Esophagus squamous epithelium (tissue), 4 donors: ENCODE data around the gene STXBP6.

Experiments used
- POLR2A ChIP-seq, 4 donors: fragments of 450-650 bp; IDR thresholded peaks; one replicate each; pipeline ENCODE4 v1.6.1; 2017; ENCODE audit warnings: antibody characterized with exemption in 4 of 4, mild to moderate bottlenecking in 4 of 4, moderate library complexity in 3 of 4
- TF ChIP-seq, protein P1 (sequence below), 6 experiments: fragments of 450-650 bp in 4 of 6; fragments of 200-600 bp in 2 of 6; sonication (generic) in 2 of 6; IDR thresholded peaks; one replicate each; pipeline ENCODE4 v1.5.1; 2016 to 2019; ENCODE audit warnings: antibody characterized with exemption in 6 of 6, mild to moderate bottlenecking in 4 of 6, moderate library complexity in 4 of 6

DNA sequence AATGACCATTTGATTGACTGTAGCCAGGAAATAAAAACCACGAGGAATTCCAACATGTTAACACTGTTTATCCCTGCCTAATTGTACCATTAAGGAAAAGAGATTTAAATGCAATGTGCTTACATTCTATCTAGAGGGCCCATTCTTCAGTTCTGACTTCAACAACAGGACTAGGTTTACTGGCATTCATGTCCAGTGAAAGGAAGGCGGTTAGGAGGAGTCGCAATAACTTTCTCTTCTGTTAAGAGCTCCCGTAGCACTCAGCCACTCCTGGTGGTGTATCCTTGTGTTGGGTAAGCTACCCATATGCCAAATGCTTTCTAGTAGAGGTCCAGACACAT is 154.7 kb downstream of the STXBP6 start:
- TF ChIP-seq, protein P1, sequence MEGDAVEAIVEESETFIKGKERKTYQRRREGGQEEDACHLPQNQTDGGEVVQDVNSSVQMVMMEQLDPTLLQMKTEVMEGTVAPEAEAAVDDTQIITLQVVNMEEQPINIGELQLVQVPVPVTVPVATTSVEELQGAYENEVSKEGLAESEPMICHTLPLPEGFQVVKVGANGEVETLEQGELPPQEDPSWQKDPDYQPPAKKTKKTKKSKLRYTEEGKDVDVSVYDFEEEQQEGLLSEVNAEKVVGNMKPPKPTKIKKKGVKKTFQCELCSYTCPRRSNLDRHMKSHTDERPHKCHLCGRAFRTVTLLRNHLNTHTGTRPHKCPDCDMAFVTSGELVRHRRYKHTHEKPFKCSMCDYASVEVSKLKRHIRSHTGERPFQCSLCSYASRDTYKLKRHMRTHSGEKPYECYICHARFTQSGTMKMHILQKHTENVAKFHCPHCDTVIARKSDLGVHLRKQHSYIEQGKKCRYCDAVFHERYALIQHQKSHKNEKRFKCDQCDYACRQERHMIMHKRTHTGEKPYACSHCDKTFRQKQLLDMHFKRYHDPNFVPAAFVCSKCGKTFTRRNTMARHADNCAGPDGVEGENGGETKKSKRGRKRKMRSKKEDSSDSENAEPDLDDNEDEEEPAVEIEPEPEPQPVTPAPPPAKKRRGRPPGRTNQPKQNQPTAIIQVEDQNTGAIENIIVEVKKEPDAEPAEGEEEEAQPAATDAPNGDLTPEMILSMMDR (IDR thresholded peaks at IDR 0.05): no peak
- no peak for TF ChIP-seq POLR2A (IDR thresholded peaks at IDR 0.05)
